Liver (tissue), 3 donors: ENCODE data around the gene RIMBP2.

ENCODE experiments used
- ATF3 ChIP-seq: IDR thresholded peaks from 2 replicates; pipeline ENCODE4 v1.6.1; 2016; ENCODE audit warnings: antibody characterized with exemption
- EGR1 ChIP-seq, 2 donors: IDR thresholded peaks; 2 replicates each; pipeline ENCODE4 v1.6.1; 2016 to 2018; ENCODE audit warnings: antibody characterized with exemption in 2 of 2, low read depth in 2 of 2
- FOXA1 ChIP-seq: IDR thresholded peaks from 2 replicates; pipeline ENCODE4 v1.6.1; 2016; ENCODE audit warnings: antibody characterized with exemption
- FOXA2 ChIP-seq: IDR thresholded peaks from 2 replicates; pipeline ENCODE4 v1.6.1; 2016; ENCODE audit warnings: antibody characterized with exemption
- GABPA ChIP-seq, 2 donors: IDR thresholded peaks in 1 of 2; conservative IDR thresholded peaks in 1 of 2; 2 replicates each; pipeline ENCODE4 v1.6.1; 2016; ENCODE audit warnings: antibody characterized with exemption in 2 of 2, mild to moderate bottlenecking in 1 of 2, moderate library complexity in 1 of 2
- RAD21 ChIP-seq, 2 donors: IDR thresholded peaks; 2 replicates each; pipeline ENCODE4 v1.6.1; 2016; ENCODE audit warnings: antibody characterized with exemption in 2 of 2, mild to moderate bottlenecking in 2 of 2
- TAF1 ChIP-seq: conservative IDR thresholded peaks from 2 replicates; pipeline ENCODE4 v1.6.1; 2016; ENCODE audit warnings: antibody characterized with exemption, mild to moderate bottlenecking
- YY1 ChIP-seq: IDR thresholded peaks from 2 replicates; pipeline ENCODE4 v1.6.1; 2016; ENCODE audit warnings: antibody characterized with exemption, mild to moderate bottlenecking
- TF ChIP-seq, protein P1 (sequence below): fragments of 150-350 bp; IDR thresholded peaks from 2 replicates; pipeline ENCODE4 v1.5.1; 2017; ENCODE audit warnings: improper control_type of control experiment, low read depth, low read length; ENCODE audit not compliant: missing input control
- TF ChIP-seq, protein P2 (sequence below): IDR thresholded peaks from 2 replicates; pipeline ENCODE4 v1.6.1; 2016; ENCODE audit warnings: antibody characterized with exemption
- donor health status: healthy.
- donor health status: healthy.

DNA sequence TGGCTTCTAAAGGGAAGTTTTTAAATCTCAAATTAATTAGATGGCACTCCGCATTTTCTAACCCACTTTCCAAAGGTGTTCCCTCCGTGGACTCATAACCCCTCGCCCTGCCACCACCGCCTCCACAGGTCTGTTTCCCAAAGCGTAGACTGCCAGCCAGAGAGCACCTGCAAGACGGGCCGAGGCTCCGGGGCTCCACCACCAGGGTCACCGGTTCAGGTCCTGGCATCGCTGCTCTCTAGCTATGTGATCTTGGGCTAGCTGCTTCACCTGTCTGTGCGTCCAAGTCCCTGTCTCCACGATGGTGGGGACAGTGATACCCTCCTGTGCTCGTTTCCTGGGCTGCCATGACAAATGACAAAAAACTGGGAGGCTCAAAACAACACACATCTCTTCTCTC, 11.5 kb downstream of the RIMBP2 start:
- TF ChIP-seq, protein P1, sequence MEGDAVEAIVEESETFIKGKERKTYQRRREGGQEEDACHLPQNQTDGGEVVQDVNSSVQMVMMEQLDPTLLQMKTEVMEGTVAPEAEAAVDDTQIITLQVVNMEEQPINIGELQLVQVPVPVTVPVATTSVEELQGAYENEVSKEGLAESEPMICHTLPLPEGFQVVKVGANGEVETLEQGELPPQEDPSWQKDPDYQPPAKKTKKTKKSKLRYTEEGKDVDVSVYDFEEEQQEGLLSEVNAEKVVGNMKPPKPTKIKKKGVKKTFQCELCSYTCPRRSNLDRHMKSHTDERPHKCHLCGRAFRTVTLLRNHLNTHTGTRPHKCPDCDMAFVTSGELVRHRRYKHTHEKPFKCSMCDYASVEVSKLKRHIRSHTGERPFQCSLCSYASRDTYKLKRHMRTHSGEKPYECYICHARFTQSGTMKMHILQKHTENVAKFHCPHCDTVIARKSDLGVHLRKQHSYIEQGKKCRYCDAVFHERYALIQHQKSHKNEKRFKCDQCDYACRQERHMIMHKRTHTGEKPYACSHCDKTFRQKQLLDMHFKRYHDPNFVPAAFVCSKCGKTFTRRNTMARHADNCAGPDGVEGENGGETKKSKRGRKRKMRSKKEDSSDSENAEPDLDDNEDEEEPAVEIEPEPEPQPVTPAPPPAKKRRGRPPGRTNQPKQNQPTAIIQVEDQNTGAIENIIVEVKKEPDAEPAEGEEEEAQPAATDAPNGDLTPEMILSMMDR: no peak
- TF ChIP-seq GABPA (IDR thresholded peaks at IDR 0.05 in 1 of 2, conservative IDR thresholded peaks at IDR 0.05 in 1 of 2): no peak
- no peak for TF ChIP-seq FOXA2
- TF ChIP-seq, protein P2, sequence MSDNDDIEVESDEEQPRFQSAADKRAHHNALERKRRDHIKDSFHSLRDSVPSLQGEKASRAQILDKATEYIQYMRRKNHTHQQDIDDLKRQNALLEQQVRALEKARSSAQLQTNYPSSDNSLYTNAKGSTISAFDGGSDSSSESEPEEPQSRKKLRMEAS: no peak
- no peak for TF ChIP-seq RAD21 (IDR thresholded peaks at IDR 0.05)
- TF ChIP-seq EGR1 (IDR thresholded peaks at IDR 0.05; ENCODE audit: low read depth in 2 of 2): no peak
- TF ChIP-seq TAF1: no peak
- no peak for TF ChIP-seq ATF3
- TF ChIP-seq FOXA1: no peak
- TF ChIP-seq YY1: no peak
